Activated naive CD4-positive, alpha-beta T cell treated with anti-CD3 and anti-CD28 coated beads for 36 hours (primary cell): ENCODE results near the gene ADPRM. TPM values are rescaled to one million over a fixed set of nuclear protein-coding genes. Genes with fewer than 3 reads are reported as not detected.
"Not testable (repeated sequence)": the region's sequence is repeated elsewhere in the genome, so short reads cannot be mapped to it uniquely, and the experiment has no call there.

Experiments
- CTCF ChIA-PET: fragments of 350-600 bp; sonication (Branson Sonifier 250); formaldehyde crosslinking; loops from one replicate; lab custom pipeline; 2021; ENCODE audit warnings: antibody characterized with exemption; lab: Charles Lee
- DNase-seq: peaks from one replicate; pipeline ENCODE4 v3.0.0-alpha.2; 2020
- H3K27ac Mint-ChIP-seq: one replicate; pipeline ENCODE4 v1.8.0; 2021; ENCODE audit warnings: mild to moderate bottlenecking, mixed read lengths
- H3K27me3 Mint-ChIP-seq: one replicate; pipeline ENCODE4 v1.8.0; 2021; ENCODE audit warnings: low read depth, mixed read lengths
- H3K36me3 Mint-ChIP-seq: one replicate; pipeline ENCODE4 v1.8.0; 2021; ENCODE audit warnings: low read depth, mixed read lengths
- H3K4me1 Mint-ChIP-seq: one replicate; pipeline ENCODE4 v1.8.0; 2021; ENCODE audit warnings: low read depth, mixed read lengths
- H3K4me3 Mint-ChIP-seq: one replicate; pipeline ENCODE4 v1.8.0; 2021; ENCODE audit warnings: mild to moderate bottlenecking, moderate library complexity, mixed read lengths
- H3K9me3 Mint-ChIP-seq: one replicate; pipeline ENCODE4 v1.8.0; 2021; ENCODE audit warnings: mixed read lengths
- intact Hi-C: fragments of 100-400 bp; cut with micrococcal nuclease; formaldehyde crosslinking; loops from one replicate; pipeline ENCODE4 v1.15.1; 2023
- total RNA-seq, 2 experiments: library from RNA; stranded (reverse); gene quantifications; one replicate each; pipeline ENCODE4 v1.2.3, GENCODE V29; 2021

The ADPRM gene
- total RNA-seq, 2 experiments from 2014 or later, result 11.1 to 12.6 TPM

GRCh38 chr17:10732121-10732520 is 34.7 kb downstream of the ADPRM start:
- DNase-seq, CTCF ChIA-PET, H3K4me3 Mint-ChIP-seq, H3K27me3 Mint-ChIP-seq, H3K27ac Mint-ChIP-seq, H3K36me3 Mint-ChIP-seq, H3K9me3 Mint-ChIP-seq: not testable (repeated sequence)
- intact Hi-C loops, result loop anchor here (10.0 kb wide), 1 partner anchor 1263 kb away; the partner anchor contains the start of gene ZNF18
- peaks cover 21% of the 10 kb centered on the region for H3K4me1 Mint-ChIP-seq

- H3K9me3 Mint-ChIP-seq, result no peaks in the 10 kb centered on the region
- CTCF ChIA-PET, result interaction anchor here (1.2 kb wide), 1 partner anchor 87 kb away, joined by 3 read pairs; no protein-coding TSS in a partner anchor
These were observed 36.3 kb downstream of the ADPRM start for GRCh38 chr17:10733666-10734065.

GRCh38 chr17:10735251-10735650 is 37.9 kb downstream of the ADPRM start:
- H3K9me3 Mint-ChIP-seq, result no peaks in the 10 kb centered on the region
- no peaks in the 10 kb centered on the region for H3K36me3 Mint-ChIP-seq
- H3K4me3 Mint-ChIP-seq, result no peak overlapping the region
- no peak overlapping the region for H3K27ac Mint-ChIP-seq
- peaks cover 25% of the 10 kb centered on the region for H3K4me1 Mint-ChIP-seq
- intact Hi-C loops, result loop anchor here (10.0 kb wide), 1 partner anchor 1260 kb away; the partner anchor contains the start of gene ZNF18
- CTCF ChIA-PET, result interaction anchor here (0.6 to 1.1 kb wide), 2 partner anchors 10 to 109 kb away, joined by 3 read pairs; no protein-coding TSS in a partner anchor
- no peak for DNase-seq
- H3K27me3 Mint-ChIP-seq, result no peaks in the 10 kb centered on the region

More at GRCh38 chr17:10733666-10734065, 36.3 kb downstream of the ADPRM start:
- no peak for DNase-seq
- Mint-ChIP-seq H3K4me3 (no peak overlapping the region), H3K27ac (no peak overlapping the region), H3K36me3 (no peaks in the 10 kb centered on the region), H3K27me3 (no peaks in the 10 kb centered on the region), H3K4me1 (peaks cover 25% of the 10 kb centered on the region)
- intact Hi-C loops, result loop anchor here (10.0 kb wide), 1 partner anchor 1261 kb away; the partner anchor contains the start of gene ZNF18

GRCh38 chr17:10735821-10736220 is 38.4 kb downstream of the ADPRM start:
- Mint-ChIP-seq H3K4me1 (peaks cover 22% of the 10 kb centered on the region), H3K36me3 (no peaks in the 10 kb centered on the region), H3K4me3 (no peak overlapping the region), H3K9me3 (no peaks in the 10 kb centered on the region), H3K27me3 (no peaks in the 10 kb centered on the region), H3K27ac (no peak overlapping the region)
- intact Hi-C loops, result loop anchor here (10.0 kb wide), 1 partner anchor 1259 kb away; the partner anchor contains the start of gene ZNF18
- DNase-seq, result no peak
- CTCF ChIA-PET, result interaction anchor here (1.1 to 2.1 kb wide), 2 partner anchors 10 to 89 kb away, joined by 3 to 7 read pairs; no protein-coding TSS in a partner anchor

- Mint-ChIP-seq H3K9me3 (no peaks in the 10 kb centered on the region), H3K36me3 (no peaks in the 10 kb centered on the region), H3K4me1 (peaks cover 20% of the 10 kb centered on the region), H3K27me3 (no peaks in the 10 kb centered on the region), H3K4me3 (no peak overlapping the region), H3K27ac (no peak overlapping the region)
- peak; percentile 58 for DNase-seq
- CTCF ChIA-PET, result interaction anchor here (0.6 to 2.8 kb wide), 24 partner anchors 10 to 1437 kb away, joined by 3 to 34 read pairs (median 3); no protein-coding TSS in a partner anchor
- intact Hi-C loops, result loop anchor here (1.0 to 10.0 kb wide), 2 partner anchors 108 to 1258 kb away; partner anchors contain the start of gene ZNF18
These were observed 39.8 kb downstream of the ADPRM start for GRCh38 chr17:10737168-10737622.

GRCh38 chr17:10737736-10738135 is 40.3 kb downstream of the ADPRM start:
- Mint-ChIP-seq H3K9me3 (no peaks in the 10 kb centered on the region), H3K4me3 (no peak overlapping the region), H3K4me1 (peaks cover 20% of the 10 kb centered on the region), H3K27ac (no peak overlapping the region), H3K36me3 (no peaks in the 10 kb centered on the region), H3K27me3 (no peaks in the 10 kb centered on the region)
- intact Hi-C loops, result loop anchor here (1.0 to 10.0 kb wide), 2 partner anchors 108 to 1257 kb away; partner anchors contain the start of gene ZNF18
- CTCF ChIA-PET, result interaction anchor here (0.6 to 2.8 kb wide), 15 partner anchors 10 to 1436 kb away, joined by 3 to 34 read pairs (median 4); no protein-coding TSS in a partner anchor
- DNase-seq, result no peak

- intact Hi-C loops, result loop anchor here (10.0 kb wide), 1 partner anchor 1256 kb away; the partner anchor contains the start of gene ZNF18
- no peak for DNase-seq
- CTCF ChIA-PET, result interaction anchor here (2.8 kb wide), 1 partner anchor 106 kb away, joined by 34 read pairs; no protein-coding TSS in a partner anchor
- Mint-ChIP-seq H3K36me3 (no peaks in the 10 kb centered on the region), H3K27me3 (no peaks in the 10 kb centered on the region), H3K27ac (no peak overlapping the region), H3K4me3 (no peak overlapping the region), H3K4me1 (peaks cover 20% of the 10 kb centered on the region), H3K9me3 (no peaks in the 10 kb centered on the region)
These were observed 41.3 kb downstream of the ADPRM start for GRCh38 chr17:10738521-10739258.

GRCh38 chr17:10739386-10739785 is 42.0 kb downstream of the ADPRM start:
- DNase-seq, result no peak
- H3K9me3 Mint-ChIP-seq, result no peaks in the 10 kb centered on the region
- no peak overlapping the region for H3K27ac Mint-ChIP-seq
- H3K4me3 Mint-ChIP-seq, result no peak overlapping the region
- no peaks in the 10 kb centered on the region for H3K36me3 Mint-ChIP-seq
- H3K27me3 Mint-ChIP-seq, result no peaks in the 10 kb centered on the region
- intact Hi-C loops, result loop anchor here (10.0 kb wide), 1 partner anchor 1255 kb away; the partner anchor contains the start of gene ZNF18
- CTCF ChIA-PET, result interaction anchor here (0.5 kb wide), 1 partner anchor 101 kb away, joined by 3 read pairs; no protein-coding TSS in a partner anchor
- peaks cover 23% of the 10 kb centered on the region for H3K4me1 Mint-ChIP-seq

- H3K4me3 Mint-ChIP-seq, result no peak overlapping the region
- no peak overlapping the region for H3K27ac Mint-ChIP-seq
- no peaks in the 10 kb centered on the region for H3K36me3 Mint-ChIP-seq
- no peaks in the 10 kb centered on the region for H3K27me3 Mint-ChIP-seq
- peaks cover 32% of the 10 kb centered on the region for H3K4me1 Mint-ChIP-seq
- CTCF ChIA-PET, result interaction anchor here (0.6 to 0.8 kb wide), 3 partner anchors 11 to 107 kb away, joined by 3 to 4 read pairs (median 3); no protein-coding TSS in a partner anchor
- no peak for DNase-seq
- intact Hi-C loops, result no loop called here
- no peaks in the 10 kb centered on the region for H3K9me3 Mint-ChIP-seq
These were observed 44.2 kb downstream of the ADPRM start for GRCh38 chr17:10741416-10742135.

- Mint-ChIP-seq H3K27ac (no peak overlapping the region), H3K27me3 (no peaks in the 10 kb centered on the region), H3K4me1 (peaks cover 25% of the 10 kb centered on the region), H3K36me3 (no peaks in the 10 kb centered on the region), H3K4me3 (no peak overlapping the region), H3K9me3 (no peaks in the 10 kb centered on the region)
- CTCF ChIA-PET, result interaction anchor here (0.8 kb wide), 1 partner anchor 10 kb away, joined by 4 read pairs; no protein-coding TSS in a partner anchor
- intact Hi-C loops, result no loop called here
- DNase-seq, result no peak
These were observed 45.0 kb downstream of the ADPRM start for GRCh38 chr17:10742431-10742830.

GRCh38 chr17:10743316-10744009 is 46.1 kb downstream of the ADPRM start:
- Mint-ChIP-seq H3K4me1 (peaks cover 18% of the 10 kb centered on the region), H3K27ac (no peak overlapping the region), H3K27me3 (no peaks in the 10 kb centered on the region), H3K4me3 (no peak overlapping the region), H3K36me3 (no peaks in the 10 kb centered on the region), H3K9me3 (no peaks in the 10 kb centered on the region)
- CTCF ChIA-PET, result interaction anchor here (0.6 kb wide), 2 partner anchors 107 to 499 kb away, joined by 3 read pairs; no protein-coding TSS in a partner anchor
- no peak for DNase-seq
- intact Hi-C loops, result loop anchor here (2.0 kb wide), 1 partner anchor 101 kb away; no protein-coding TSS in a partner anchor
